ENCODE measurements around the gene TAGLN3.

The TAGLN3 gene

GRCh38 chr3:112002096-112002971, 3.6 kb downstream of the TAGLN3 start:
- TF ChIP-seq CTCF (IDR thresholded peaks at IDR 0.05): no peak
- Histone ChIP-seq H3K27ac (no peak overlapping the region), H3K4me3 (no peak overlapping the region)
- no peak for DNase-seq (ENCODE audit: low spot score)

GRCh38 chr3:112003321-112004080, 4.8 kb downstream of the TAGLN3 start:
- no peak for TF ChIP-seq CTCF (IDR thresholded peaks at IDR 0.05)
- H3K27ac ChIP-seq: no peak overlapping the region
- no peak overlapping the region for H3K4me3 ChIP-seq
- DNase-seq (ENCODE audit: low spot score): no peak

- no peak for TF ChIP-seq CTCF (IDR thresholded peaks at IDR 0.05)
- no peak overlapping the region for H3K4me3 ChIP-seq
- no peak for DNase-seq (ENCODE audit: low spot score)
- H3K27ac ChIP-seq: no peak overlapping the region
These were observed 5.5 kb downstream of the TAGLN3 start for GRCh38 chr3:112004187-112004586.

- no peak for TF ChIP-seq CTCF (IDR thresholded peaks at IDR 0.05)
- H3K4me3 ChIP-seq: no peak overlapping the region
- DNase-seq (ENCODE audit: low spot score): no peak
- no peak overlapping the region for H3K27ac ChIP-seq
These were observed 5.9 kb downstream of the TAGLN3 start for GRCh38 chr3:112004669-112005068.

GRCh38 chr3:112005091-112005672, 6.5 kb downstream of the TAGLN3 start:
- no peak for TF ChIP-seq CTCF (IDR thresholded peaks at IDR 0.05)
- Histone ChIP-seq H3K27ac (no peak overlapping the region), H3K4me3 (no peak overlapping the region)
- DNase-seq (ENCODE audit: low spot score): no peak

- TF ChIP-seq CTCF (IDR thresholded peaks at IDR 0.05): no peak
- H3K4me3 ChIP-seq: no peak overlapping the region
- H3K27ac ChIP-seq: no peak overlapping the region
- no peak for DNase-seq (ENCODE audit: low spot score)
These were observed 8.9 kb downstream of the TAGLN3 start for GRCh38 chr3:112007633-112008032.

Measured in coronary artery (tissue), 2 donors.